Fibroblast of skin of right biceps (primary cell): ENCODE measurements around the gene EPHA2.
"Not testable (repeated sequence)": the region's sequence is repeated elsewhere in the genome, so short reads cannot be mapped to it uniquely, and the experiment has no call there.

Experiments used
- DNase-seq: peaks from one replicate; pipeline ENCODE4 v3.0.0-alpha.2; 2013

EPHA2 gene

DNA sequence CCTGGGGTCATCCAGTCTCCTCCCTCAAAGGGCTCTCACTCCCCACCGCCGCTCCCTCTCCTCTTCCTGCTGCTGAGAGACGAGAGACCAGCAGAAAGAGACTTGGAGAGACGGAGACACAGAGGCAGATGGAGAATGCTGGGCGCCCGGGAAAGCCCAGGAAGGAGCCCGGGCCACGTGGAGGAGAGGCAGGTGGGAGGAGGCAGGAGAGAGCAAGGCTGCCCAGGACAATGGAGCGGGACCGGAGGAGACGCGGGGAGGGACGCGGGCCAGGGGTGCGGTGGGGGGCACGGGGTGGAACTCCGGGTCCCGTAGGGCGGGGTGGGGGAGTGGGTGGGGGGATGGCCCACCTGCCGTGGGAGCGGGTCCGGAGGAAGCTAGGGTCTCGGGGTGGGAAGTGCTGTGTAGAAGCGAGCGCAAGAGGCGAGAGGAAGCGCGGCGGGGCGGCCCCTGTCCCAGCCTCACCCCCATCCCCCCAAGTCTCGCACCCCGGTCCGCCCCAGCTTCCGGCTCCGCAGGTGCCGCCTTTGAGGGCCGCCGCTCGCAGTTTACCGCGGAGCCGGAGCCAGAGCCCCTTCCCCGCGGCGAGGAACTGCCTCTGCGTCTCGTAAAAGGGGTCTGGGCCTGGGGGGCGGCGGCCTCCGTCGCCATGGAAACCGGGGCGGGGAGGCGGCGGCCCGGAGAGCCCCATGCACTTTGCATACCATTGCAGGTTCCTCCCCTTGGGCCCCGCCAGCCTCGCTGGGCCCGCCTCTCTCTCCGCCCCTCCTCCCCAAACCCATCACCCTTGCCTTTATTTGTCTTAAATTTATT, 11.7 kb upstream of the EPHA2 start:
- DNase-seq: no peak

DNA sequence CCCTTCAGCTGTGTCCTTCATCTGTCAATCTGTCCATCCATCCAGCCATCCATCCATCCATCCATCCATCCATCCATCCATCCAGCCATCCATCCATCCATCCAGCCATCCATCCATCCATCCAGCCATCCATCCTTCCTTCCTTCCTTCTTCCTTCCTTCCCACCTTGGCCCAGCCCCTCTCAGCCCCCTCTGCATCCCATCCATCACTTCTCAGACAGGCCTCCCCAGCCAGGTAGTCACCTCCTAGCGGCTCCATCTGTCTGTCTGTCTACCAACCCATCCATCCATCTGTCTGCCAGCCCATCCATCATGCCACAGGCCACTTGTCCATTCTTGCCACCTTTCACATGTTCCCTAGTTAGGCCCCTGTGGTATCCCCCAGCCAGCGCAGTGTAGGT, 10.2 kb upstream of the EPHA2 start:
- DNase-seq: no peak

DNA sequence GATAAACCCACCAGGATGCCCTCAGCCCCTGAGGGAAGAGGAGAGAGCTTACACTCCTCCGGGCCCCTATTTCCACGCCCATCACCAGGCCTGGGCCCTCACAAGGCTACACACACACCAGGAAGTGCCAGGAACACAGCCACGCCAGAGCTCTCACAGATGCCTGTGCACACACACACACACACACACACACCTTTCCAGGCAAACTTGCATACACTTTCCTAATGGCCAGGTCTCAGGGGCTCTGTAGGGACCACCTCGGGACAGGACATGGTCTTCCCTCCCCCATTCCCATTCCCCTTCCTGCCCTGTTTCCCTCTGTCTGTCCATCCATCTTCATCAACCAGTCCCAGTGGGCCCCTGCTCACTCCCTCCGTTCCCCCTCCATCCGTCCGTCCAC, 9.7 kb upstream of the EPHA2 start:
- no peak for DNase-seq

DNA sequence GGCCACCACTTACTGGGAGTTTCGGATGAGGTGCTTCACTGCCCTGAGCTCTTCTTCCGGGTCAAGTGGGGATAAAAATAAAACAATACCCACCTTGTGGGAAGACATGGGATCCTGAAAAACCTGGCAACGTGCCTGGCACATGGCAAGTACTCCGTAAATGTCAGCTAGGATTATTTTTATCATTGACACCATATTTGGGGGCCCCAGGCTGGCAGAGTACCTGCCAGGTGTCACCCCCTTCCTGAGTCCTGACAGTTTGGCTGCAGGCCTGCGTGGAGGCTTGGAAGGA, 9.2 kb upstream of the EPHA2 start:
- DNase-seq: no peak

DNA sequence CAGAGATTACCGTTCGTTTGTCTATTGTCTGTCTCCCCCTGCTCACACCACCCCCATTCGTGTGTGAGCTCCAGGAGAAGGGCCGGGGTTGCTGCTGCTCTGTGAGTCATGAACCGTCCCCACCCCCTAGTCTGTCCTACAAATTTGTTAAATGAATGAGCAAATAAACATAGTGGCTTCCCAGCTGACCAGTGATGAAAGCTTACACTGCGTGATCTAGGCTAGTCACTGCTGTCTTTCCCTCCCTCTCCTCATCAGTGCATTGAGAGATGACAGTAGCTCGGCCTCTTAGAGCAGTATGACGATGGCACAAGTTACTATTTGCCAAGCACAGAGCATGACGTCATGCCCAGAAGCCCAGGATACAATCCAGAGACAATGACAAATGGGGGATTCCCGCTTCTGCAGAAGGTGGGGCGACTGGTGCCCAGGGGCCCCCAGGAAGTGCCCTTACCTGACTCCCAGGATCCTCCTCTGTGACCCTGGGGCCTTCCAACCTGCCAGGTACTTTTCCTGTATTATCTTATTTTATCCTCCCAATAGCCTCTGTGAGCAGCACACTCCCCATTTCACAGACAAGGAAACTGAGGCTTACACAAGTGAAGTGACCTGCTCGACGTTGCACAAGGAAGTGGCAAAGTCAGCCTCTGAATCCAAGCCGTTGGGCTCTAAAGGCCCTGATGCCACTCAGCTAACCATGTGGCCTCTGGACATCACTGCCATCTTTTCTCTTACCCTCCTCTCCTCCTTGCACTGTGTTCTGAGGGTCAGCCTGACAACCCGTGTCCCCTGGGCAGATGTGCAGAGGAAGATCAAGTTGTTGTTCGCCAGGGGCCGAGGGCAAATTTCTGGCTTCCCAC, 8.6 kb upstream of the EPHA2 start:
- peak; percentile 97 for DNase-seq

DNA sequence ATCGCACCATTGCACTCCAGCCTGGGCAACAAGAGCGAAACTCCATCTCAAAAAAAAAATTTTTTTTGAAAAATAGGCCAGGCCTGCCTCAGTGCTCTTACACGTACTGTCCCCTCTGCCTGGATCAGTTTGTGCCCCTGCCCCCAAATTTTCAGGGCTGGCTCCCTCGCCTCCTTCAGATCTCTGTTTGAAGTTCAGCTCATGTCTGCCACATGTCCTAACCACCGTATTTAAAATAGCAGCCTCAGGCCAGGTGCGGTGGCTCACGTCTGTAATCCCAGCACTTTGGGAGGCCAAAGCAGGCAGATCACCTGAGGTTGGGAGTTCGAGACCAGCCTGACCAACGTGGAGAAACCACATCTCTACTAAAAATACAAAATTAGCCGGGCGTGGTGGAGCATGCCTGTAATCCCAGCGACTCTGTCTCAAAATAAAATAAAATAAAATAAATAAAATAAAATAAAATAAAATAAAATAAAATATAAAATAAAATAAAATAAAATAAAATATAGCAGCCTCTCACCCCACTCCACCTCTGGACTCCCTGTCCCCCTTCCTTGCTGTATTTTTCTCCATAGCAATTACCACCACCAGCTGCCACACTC, 7.8 kb upstream of the EPHA2 start:
- not testable (repeated sequence) for DNase-seq

DNA sequence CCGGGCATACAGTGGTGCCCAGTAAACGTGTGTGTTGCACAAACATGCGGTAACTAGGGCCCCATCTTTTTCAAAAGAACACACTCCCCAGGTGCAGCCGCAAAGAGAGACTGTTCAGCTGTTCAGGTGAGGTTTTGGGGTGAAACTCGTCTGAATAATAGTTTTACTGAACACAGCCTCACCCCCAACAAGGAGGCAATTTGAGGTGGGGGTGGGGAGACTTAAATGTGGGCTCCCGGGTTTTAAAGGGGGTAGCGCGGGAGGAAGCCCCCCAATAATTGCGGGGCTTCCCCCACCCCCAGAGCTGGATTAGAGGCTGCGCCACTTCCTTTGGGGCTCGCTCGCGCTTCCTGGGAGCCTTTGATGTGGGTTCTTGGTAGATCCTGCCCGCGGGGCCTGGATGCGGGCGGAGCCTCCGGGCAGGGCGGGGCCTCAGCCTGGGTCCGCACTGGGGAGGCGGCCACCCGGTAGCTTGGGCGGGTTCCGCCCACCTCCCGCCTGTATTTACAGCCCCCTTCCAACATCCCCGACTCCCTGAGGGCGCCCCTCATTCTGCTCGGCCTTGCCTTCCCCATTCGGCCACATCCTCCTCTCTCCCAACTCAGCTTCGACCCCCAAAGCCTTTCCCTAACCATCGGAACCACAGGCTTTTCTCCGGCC, 6.4 kb upstream of the EPHA2 start:
- DNase-seq: peak; percentile 43

DNA sequence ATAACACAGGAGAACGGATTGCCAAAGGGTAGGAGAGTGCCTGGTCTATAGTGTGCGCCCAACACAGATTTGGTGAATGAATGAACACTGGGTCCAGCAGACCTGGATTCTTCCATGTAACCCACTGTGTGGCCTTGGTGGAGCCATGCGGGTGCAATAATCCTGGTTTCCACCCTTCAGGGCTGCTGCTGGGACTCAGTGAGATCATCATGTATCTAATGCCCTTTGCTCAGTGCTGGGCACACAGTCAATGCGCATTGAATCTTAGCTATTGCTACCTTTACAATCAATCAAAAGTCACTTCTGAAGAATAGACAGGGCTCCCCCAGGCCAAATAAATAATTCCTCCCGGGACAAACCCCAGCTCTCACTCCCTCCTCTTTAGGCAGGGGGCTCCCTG, 5.8 kb upstream of the EPHA2 start:
- no peak for DNase-seq

DNA sequence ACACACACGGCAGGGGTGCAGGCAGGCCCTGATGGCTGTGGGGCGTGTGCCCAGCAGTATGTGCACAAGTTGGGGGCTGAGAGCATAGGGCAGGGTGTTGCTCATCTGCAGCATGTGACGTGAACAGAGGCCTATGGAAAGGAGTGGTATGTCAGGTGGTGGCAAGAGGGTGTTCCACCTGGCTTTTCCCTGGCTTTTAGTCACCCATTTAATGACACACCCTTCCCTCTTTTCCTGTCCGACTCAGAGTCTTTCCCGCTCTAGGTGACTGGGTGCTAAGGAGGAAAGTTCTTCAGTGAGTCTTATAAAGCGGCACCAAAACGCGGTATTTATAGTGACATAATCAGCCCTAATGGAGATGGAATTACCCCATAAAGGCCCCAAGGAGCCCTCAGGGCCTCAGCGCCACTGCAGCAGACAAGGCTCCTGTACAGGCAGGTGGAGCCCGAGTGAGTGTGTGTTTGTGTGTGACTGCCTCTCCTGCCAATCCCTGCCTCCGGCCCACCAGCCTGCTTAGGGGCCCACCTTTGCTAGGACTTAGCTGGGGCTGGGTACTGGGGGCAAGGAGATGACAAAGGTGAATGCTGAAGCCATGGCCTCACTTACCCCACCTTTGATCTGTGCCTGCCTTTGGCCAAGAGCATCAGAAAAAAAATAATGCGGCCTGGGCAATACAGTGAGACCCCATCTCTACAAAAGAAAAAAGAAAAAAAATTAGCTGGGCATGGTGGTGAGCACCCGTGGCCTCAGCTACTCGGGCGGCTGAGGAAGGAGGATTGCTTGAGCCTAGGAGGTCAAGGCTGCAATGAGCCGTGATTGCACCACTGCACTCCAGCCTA, 3.3 kb upstream of the EPHA2 start:
- DNase-seq: no peak

DNA sequence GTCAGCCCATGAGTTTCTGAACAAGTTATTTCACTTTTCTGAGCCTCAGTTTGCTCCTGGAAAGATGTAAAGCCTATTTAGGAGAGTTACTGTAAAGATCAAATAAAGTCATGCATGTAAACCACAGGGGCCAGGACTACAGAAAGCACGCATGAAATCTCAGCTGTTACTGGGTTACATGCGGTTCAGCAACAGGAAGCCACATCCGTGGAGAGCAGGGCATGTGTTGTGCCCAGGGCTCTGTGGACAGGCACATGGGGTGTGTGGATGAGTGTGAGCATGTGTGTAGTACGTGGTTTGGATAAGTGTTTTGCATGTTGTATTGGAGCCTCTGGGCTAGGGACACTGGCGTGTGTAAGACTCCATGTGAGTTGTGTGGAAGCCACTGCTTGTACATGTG, 2.2 kb upstream of the EPHA2 start:
- no peak for DNase-seq

DNA sequence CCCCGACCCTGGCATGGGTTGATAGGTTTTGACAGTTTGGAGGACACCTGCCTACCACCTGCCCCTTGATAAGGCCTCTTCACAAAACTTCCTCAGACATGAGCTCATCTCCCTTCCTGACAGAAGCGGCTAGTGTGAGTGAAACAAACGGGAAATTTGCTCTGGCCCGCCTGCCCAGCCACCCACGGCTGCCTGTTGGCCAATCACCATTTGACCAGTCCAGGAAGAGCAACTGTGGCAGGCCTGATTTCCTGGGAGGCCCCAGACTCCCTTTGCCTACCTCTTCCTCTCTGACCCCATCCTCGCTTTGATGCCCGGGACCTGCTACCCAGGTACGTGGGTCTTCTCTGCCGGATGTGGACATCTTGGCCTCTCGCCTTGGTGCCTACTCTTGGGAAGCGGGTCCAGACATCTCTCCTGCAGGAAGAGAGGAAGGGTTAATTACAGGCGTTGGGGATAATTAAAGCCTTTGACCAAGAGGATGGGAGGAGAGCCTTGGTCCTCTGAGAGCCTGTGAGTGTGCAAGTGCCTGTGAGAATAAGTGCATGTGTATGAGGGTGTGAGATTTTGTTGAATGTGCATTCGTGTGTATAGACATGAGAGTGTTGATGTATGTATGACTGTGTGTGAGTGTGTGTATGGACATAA, 1.1 kb upstream of the EPHA2 start:
- DNase-seq: no peak

DNA sequence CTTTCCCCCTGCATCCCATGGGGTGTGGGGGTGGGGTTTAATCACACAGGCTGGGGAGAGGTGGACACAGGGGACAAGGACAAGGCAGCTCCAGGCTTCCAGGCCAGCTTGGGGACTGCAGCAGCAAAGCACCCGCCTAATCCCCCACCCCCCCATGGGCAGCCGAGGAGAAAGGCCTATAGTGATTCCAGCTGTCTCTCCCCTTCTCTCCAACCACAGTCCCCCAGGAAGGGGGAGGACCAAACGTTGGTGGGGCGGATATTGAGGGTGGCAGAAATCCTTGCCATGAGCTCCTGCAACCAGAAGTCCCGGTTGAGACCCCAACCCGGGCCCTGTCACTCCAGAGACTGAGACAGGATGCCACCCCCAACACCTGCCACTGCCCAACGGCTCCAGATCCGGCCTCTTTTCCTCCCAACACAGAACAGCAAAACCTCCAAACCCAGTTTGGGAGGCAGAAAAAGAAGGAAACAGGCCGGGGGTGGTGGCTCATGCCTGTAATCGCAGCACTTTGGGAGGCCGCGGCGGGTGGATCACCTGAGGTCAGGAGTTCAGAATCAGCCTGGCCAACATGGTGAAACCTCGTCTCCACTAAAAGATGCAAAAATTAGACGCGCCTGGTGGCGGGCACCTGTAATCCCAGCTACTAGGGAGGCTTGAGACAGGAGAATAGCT, 1.7 kb downstream of the EPHA2 start:
- DNase-seq: no peak

DNA sequence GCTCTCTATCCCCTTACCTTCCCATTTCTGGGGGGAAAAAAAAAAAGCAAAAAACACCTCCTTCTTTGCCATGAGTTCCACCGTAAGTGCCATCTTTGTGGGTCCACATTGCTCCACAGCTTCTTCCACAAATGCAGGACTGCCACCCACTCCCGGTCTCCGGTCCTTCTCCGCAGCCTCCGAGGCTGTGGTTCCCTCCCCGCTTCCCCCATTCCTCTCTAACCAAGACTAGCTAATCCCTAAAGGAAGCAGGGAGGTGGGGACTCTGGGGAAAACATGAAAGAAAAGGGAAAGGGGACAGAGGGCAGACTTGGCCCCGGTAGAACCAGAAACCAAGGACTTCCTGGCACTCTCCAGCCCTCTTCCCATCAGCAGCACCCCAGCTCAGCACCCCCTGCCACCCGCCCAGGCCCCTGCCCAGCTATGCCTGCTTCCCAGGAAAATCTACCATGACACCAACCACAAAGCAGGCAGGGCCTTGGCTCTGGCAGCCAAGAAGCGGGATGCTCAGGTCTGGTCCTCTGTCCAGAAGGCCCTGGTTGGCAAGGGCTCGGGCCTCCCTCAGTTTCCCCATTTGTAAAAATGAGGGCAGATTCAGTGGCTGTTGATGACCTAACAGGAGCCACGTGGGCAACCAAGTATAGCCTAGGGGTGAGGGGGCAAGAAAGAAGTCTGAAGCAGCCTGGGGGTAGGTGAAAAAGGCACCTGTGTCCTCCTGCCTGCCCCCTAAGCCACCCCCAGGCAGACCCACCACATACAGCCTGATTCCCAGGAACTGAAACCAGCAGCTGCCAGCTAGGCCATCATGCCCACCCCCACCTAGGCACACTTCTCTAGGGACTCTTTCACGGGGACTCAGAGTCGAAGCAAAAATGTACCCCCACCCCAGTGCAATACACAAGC, 2.5 kb downstream of the EPHA2 start:
- no peak for DNase-seq

DNA sequence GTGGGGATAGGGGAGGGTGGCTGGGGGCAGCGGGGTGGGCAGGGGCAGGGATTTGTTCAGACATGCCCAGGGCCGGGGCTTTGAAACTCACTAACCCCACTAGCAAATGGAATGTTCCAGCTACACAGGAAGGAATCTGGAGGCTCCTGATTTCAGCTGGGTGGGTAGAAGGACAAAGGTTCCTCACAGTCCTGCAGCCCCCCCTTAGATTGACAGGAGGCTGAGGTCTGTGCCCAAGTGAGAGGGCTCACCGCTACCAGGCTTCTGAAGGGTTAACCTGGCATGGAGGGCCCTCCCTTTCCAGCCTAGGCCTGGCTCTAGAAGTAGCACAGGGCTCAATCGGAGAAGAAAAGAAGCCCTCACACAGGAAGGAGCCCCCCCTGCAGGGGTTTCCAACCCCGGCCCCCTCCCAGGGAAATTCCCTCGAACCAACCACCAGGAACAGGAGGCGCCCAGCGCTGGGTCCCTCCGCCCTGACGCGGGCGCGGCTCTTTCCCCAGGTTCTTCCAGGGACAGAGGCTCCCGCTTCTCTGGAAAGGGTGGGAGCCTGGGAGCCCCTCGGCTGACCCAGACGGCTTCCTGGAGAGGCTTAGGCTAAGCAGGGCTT, 3.3 kb downstream of the EPHA2 start:
- DNase-seq: peak; percentile 48

DNA sequence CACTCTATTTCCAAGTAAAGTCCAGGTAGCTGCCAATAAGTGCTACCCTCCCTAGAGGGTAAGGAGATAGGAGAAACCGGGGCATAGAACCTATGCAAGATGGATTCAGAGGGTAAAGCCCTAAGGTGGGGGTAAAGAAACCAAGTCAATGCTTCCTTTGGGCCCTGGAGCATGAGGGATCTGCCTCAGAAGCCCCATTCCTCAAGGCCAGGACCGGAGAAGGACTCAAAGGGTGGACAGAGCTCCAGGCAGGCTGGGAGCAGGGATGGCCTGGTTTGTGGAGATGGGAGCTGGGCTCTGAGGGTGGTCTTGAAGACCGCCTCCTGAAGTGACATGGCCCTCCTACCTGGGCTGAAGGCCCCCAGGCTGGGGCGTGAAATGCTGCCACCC, 3.9 kb downstream of the EPHA2 start:
- DNase-seq: no peak

DNA sequence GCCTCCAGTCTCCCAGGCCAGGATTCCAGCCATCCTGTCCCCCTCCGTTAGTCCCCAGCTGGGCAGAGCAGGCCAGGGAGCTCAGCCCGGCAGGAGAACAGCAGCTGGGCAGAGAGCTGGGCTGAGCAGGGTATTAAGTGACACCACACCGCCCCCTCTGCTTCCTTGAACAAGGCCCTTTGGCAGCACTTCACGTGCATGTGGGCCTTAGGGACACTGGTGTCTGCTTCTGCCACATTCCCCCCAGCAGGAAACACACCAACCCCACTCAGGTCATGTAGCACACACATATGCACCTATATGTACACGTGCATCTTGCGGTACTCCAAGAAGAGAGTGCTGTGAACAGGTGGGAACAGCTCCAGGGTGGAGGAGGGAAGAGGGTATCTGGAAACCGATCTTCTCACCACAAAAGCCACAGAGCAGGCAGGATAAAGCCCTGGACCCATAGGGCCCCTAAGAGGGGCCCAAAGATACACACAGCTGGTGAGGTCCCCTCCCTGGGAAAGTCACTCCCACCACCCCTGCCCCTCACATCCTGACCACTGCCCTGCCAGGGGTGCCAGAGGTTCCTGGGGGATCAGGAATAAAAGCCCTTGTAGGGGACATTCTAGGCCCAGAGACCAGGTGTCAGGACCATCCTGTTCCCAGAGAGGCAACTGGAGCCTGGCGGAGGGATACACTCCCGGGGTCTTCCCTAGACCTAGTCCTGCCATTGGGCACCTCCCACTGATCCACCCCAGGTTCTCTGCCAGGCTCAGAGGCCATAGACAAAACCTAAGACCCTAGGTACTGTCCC, 4.5 kb downstream of the EPHA2 start:
- DNase-seq: no peak

DNA sequence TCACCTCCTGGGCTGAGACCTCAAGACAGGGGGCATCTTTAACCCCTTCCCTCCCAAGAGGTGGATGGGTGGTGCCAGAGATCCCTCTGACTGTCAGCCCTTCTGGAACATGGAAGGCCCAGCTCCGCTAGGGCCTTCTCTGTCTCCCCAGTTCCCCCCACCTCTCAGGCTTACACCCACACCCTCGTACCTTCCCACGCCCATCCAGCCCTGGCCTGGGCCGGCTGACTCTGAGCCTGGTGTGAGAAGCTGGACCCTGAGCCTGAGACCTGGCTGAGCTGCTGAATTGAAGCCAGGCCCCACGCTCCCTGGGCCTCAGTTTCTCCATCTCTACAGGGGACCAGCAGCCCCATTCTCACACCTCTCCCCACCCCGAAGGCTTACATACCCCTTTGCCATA, 5.4 kb downstream of the EPHA2 start:
- DNase-seq: no peak

DNA sequence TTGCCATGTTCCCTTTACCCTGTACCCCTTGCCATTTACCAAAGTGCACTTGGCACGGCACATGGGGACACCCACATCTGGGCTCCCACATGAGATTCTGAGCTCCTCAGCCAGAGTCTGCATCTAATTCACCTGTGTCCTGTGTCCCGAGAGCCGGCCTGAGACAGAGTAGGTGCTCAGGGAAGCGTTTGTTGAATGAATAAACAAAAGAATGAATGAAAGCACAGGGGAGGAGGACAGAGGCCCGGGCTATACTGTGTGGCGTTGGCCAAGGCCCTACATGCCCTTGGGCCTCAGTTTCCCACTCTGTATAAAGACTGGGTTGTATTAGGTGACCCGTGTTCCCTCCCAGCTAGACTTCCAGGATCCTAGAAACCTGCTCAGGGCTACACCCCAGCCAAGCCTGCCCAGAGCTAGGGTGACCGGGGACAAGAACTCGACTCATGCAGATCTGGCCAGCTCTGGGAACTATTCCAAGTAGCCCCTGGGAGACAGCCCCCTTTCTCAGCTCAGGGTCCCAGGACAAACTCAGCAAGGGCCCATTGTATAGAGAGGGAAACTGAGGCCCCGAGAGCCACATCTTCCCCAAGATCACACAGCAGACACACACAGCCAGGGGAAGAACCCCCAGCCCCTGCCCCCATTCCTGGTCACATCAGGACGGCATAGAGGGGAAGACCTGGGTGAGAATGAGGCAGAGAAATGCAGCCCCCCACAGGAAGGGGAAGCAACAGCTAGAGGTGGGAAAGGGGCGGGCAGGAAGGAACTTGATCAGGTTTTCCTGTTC, 6.0 kb downstream of the EPHA2 start:
- DNase-seq: no peak
